HG03575 (cell line): ENCODE data around the gene KISS1.
"Not testable (repeated sequence)": the region's sequence is repeated elsewhere in the genome, so short reads cannot be mapped to it uniquely, and the experiment has no call there.

Experiments used
- ATAC-seq: cut with Tn5 transposase; IDR thresholded peaks from one replicate; pipeline ENCODE4 v1.9.1; 2021; ENCODE audit not compliant: unreplicated experiment, insufficient number of reproducible peaks, low FRiP score; ENCODE audit errors: extremely low read depth

KISS1 gene

GRCh38 chr1:204196068-204196795 lies at the start of gene KISS1:
TSS of gene KISS1 (minus strand) at chr1:204196491. CDS start at chr1:204192876, 3,615 bp downstream.
- no peak for ATAC-seq

GRCh38 chr1:204242920-204243319 lies 46.6 kb upstream of the KISS1 start:
- no peak for ATAC-seq

- no peak for ATAC-seq
Measured at GRCh38 chr1:204241914-204242313, 45.6 kb upstream of the KISS1 start.

- ATAC-seq, result no peak
Measured at GRCh38 chr1:204241050-204241449, 44.8 kb upstream of the KISS1 start.

GRCh38 chr1:204240233-204240632 lies 43.9 kb upstream of the KISS1 start:
- no peak for ATAC-seq

GRCh38 chr1:204239401-204239800 lies 43.1 kb upstream of the KISS1 start:
- ATAC-seq, result not testable (repeated sequence)

GRCh38 chr1:204238520-204238919 lies 42.2 kb upstream of the KISS1 start:
- not testable (repeated sequence) for ATAC-seq

- not testable (repeated sequence) for ATAC-seq
Measured at GRCh38 chr1:204237515-204237914, 41.2 kb upstream of the KISS1 start.

- ATAC-seq, result no peak
Measured at GRCh38 chr1:204232526-204232925, 36.2 kb upstream of the KISS1 start.

GRCh38 chr1:204230211-204230610 lies 33.9 kb upstream of the KISS1 start:
- ATAC-seq, result no peak

- no peak for ATAC-seq
Measured at GRCh38 chr1:204228896-204229295, 32.6 kb upstream of the KISS1 start.

GRCh38 chr1:204227996-204228785 lies 31.9 kb upstream of the KISS1 start:
- ATAC-seq, result no peak

GRCh38 chr1:204227351-204227750 lies 31.1 kb upstream of the KISS1 start:
- no peak for ATAC-seq

- no peak for ATAC-seq
Measured at GRCh38 chr1:204225841-204226735, 29.8 kb upstream of the KISS1 start.

GRCh38 chr1:204224655-204225054 lies 28.4 kb upstream of the KISS1 start:
- no peak for ATAC-seq

- ATAC-seq, result no peak
Measured at GRCh38 chr1:204223129-204223860, 27.0 kb upstream of the KISS1 start.

- ATAC-seq, result no peak
Measured at GRCh38 chr1:204222764-204223055, 26.4 kb upstream of the KISS1 start.

- no peak for ATAC-seq
Measured at GRCh38 chr1:204222006-204222763, 25.9 kb upstream of the KISS1 start.
